Activated naive CD4-positive, alpha-beta T cell treated with anti-CD3 and anti-CD28 coated beads, Interleukin-2, amount 10 ng/mL, durations not matched to agents 7 days and 5 days (primary cell): ENCODE data around the gene S100P.
"Not testable (repeated sequence)": the region's sequence is repeated elsewhere in the genome, so short reads cannot be mapped to it uniquely, and the experiment has no call there.

Source experiments
- CTCF ChIA-PET: fragments of 350-600 bp; sonication (Branson Sonifier 250); formaldehyde crosslinking; loops from one replicate; lab custom pipeline; 2021; ENCODE audit warnings: antibody characterized with exemption; lab: Charles Lee
- DNase-seq: peaks from one replicate; pipeline ENCODE4 v3.0.0-alpha.2; 2020
- H3K27ac Mint-ChIP-seq: one replicate; pipeline ENCODE4 v1.8.0; 2021; ENCODE audit warnings: mild to moderate bottlenecking, moderate library complexity, mixed read lengths
- H3K27me3 Mint-ChIP-seq: one replicate; pipeline ENCODE4 v1.8.0; 2021; ENCODE audit warnings: mild to moderate bottlenecking, mixed read lengths
- H3K36me3 Mint-ChIP-seq: one replicate; pipeline ENCODE4 v1.8.0; 2021; ENCODE audit warnings: mixed read lengths
- H3K4me1 Mint-ChIP-seq: one replicate; pipeline ENCODE4 v1.8.0; 2021; ENCODE audit warnings: mixed read lengths
- H3K4me3 Mint-ChIP-seq: one replicate; pipeline ENCODE4 v1.8.0; 2021; ENCODE audit warnings: mild to moderate bottlenecking, moderate library complexity, mixed read lengths
- H3K9me3 Mint-ChIP-seq: one replicate; pipeline ENCODE4 v1.8.0; 2021; ENCODE audit warnings: mixed read lengths

Gene S100P

DNA sequence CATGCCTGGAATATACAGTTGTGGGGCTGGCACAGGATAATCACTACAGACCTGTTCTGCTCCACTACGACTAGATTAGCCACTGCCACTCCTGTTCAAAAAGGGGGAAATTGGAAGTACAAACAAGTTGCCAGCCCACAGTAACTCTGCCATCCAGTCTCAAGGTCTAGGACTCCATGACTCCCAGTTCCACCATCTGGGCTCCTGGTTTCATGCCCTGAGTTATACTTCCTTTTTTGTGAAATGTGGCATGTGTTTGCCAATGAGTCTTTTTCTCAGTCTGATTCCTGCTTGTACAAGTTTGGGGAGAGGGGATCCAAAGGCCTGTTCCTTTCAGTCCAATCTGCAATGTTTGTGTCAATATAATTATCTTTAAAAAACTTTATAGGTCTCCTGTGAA, 21.3 kb downstream of the S100P start:
- peaks cover 39% of the 10 kb centered on the region for H3K4me1 Mint-ChIP-seq
- no peak overlapping the region for H3K27ac Mint-ChIP-seq
- no peak for DNase-seq
- peaks cover 5% of the 10 kb centered on the region for H3K9me3 Mint-ChIP-seq
- peaks cover 17% of the 10 kb centered on the region for H3K36me3 Mint-ChIP-seq
- CTCF ChIA-PET, result interaction anchor here (1.0 to 5.8 kb wide), 2 partner anchors 40 to 158 kb away, joined by 3 to 75 read pairs; a partner anchor contains a TSS
- H3K27me3 Mint-ChIP-seq, result peaks cover 8% of the 10 kb centered on the region
- peak overlapping the region; percentile 37 for H3K4me3 Mint-ChIP-seq

DNA sequence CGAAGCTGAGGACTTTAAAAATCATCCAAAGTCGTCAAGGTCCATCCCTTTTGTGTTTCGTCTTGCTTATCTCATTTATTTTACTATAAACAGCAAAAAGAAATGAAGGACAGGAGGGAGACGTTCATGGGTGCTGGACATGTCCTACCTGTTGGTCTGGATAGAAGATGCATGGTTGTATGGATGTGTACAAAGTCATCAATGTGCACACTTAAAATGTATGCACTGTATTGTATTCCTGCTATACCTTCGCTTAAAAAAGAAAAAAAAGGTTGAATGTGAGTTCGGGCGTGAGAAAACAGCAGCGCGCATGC, 22.0 kb downstream of the S100P start:
- CTCF ChIA-PET, result interaction anchor here (1.3 to 6.6 kb wide), 4 partner anchors 14 to 193 kb away, joined by 3 to 159 read pairs (median 46); a partner anchor contains a TSS
- peaks cover 37% of the 10 kb centered on the region for H3K4me1 Mint-ChIP-seq
- DNase-seq, result no peak

DNA sequence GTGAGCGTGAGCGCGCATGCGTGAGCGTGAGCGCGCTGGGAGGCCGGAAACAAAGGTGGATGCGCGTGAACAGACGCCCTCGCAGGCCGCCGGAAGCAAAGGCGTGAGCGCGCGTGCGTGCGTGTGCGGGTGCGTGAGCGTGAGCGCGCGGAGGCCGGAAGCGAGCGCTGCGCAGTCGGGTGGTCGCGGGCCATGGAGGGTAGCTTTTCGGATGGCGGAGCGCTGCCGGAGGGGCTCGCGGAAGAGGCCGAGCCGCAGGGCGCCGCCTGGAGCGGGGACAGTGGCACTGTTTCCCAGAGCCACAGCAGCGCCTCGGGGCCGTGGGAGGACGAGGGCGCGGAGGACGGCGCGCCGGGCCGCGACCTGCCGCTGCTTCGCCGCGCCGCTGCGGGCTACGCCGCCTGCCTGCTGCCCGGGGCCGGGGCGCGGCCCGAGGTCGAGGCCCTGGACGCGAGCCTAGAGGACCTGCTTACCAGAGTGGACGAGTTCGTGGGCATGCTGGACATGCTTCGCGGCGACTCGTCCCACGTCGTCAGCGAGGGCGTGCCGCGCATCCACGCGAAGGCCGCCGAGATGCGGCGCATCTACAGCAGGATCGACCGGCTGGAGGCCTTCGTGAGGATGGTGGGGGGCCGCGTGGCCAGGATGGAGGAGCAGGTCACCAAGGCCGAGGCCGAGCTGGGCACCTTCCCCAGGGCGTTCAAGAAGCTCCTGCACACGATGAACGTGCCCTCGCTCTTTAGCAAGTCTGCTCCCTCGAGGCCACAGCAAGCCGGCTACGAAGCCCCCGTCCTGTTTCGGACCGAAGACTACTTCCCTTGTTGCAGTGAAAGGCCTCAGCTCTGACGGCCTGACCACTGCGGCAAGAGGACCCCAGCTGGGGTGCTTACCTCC, 22.6 kb downstream of the S100P start, which contains the start of gene BLOC1S4:
Gene BLOC1S4, plus strand, starts transcription at position 157 of the 894 bp plus-strand sequence. Its CDS starts 36 bp downstream, at position 193.
- H3K4me1 Mint-ChIP-seq, result peaks cover 34% of the 10 kb centered on the region
- peaks cover 15% of the 10 kb centered on the region for H3K27me3 Mint-ChIP-seq
- peaks cover 14% of the 10 kb centered on the region for H3K36me3 Mint-ChIP-seq
- DNase-seq, result peak; percentile 89
- CTCF ChIA-PET, result interaction anchor here (1.0 to 6.6 kb wide), 11 partner anchors 8 to 385 kb away, joined by 3 to 159 read pairs (median 6); a partner anchor contains a TSS
- peaks cover 4% of the 10 kb centered on the region for H3K9me3 Mint-ChIP-seq
- peak within 1 kb of the TSS; percentile 96 for H3K27ac Mint-ChIP-seq
- H3K4me3 Mint-ChIP-seq, result peak within 1 kb of the TSS; percentile 89

More for the DNA sequence above, 22.0 kb downstream of the S100P start:
- Mint-ChIP-seq H3K27me3 (peaks cover 11% of the 10 kb centered on the region), H3K9me3 (peaks cover 5% of the 10 kb centered on the region), H3K4me3 (peak overlapping the region; percentile 89), H3K27ac (peak overlapping the region; percentile 96), H3K36me3 (peaks cover 16% of the 10 kb centered on the region)

DNA sequence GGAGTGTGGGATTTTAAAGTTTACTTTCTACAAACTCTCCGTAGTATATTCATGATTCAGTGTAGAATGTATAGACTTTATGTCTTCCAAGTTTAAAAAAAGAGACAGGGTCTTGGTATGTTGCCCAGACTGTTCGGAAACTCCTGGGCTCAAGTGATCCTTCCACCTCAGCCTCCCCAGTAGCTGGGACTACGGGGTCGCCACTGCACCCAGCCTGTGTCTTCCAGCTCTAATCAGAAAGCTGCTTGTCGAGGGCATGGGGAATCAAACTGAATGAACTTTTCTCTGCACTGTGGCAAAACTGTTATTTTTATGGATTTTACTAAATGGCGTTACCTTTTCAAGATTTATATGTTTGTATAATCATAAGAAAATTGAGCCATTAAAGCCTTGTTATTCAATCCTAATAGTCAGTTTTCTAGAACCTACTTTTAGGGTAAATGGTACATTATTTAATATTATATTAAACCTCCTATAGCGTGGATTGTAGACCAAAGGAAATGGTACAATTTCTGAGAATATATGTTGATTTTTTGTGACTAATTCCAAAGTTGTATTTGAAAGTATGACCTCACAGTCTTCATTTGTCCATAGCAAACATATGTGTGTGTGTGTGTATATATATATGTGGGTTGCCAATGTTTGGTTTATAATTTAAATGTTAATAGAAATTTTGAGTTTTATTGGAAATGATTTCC, 23.4 kb downstream of the S100P start:
- peaks cover 14% of the 10 kb centered on the region for H3K36me3 Mint-ChIP-seq
- CTCF ChIA-PET, result interaction anchor here (0.7 to 6.6 kb wide), 13 partner anchors 9 to 384 kb away, joined by 3 to 159 read pairs (median 5); a partner anchor contains a TSS
- H3K4me1 Mint-ChIP-seq, result peaks cover 35% of the 10 kb centered on the region
- H3K27ac Mint-ChIP-seq, result peak overlapping the region; percentile 89
- peak overlapping the region; percentile 89 for H3K4me3 Mint-ChIP-seq
- H3K27me3 Mint-ChIP-seq, result peaks cover 13% of the 10 kb centered on the region
- H3K9me3 Mint-ChIP-seq, result peaks cover 4% of the 10 kb centered on the region
- DNase-seq, result no peak

DNA sequence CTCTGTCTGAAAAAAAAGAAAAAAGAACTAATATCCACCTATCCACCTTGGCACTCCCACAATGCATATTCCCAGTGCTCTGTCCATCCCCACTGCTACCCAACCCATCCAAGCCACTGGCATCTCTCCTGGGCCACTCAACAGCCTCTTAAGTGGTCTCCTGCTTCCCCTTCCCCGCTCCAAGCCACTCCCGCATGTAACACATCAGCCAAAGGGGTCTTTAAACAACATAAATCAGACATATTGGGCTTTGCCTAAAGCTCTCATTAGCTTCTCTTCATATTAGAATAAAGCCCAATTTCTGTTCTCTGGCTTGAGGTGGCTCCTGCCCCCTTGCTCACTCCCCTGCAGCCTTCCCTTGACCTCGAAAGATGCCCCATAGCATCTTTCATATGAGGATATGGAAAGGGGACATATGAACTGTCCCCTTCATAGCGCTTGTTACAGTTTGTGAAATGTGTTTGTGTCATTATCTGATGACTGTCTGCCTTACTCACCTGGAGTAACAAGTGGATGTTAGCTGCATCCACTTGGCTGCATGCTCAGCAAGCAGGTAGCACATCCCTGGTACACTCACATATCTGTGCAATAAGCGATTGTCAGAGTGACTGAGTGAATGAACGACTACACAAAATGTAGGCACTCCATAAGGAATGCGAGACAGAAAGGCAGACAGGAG, 25.4 kb downstream of the S100P start:
- CTCF ChIA-PET, result interaction anchor here (0.8 to 6.6 kb wide), 14 partner anchors 16 to 382 kb away, joined by 3 to 159 read pairs (median 8); partner anchors contain the start of gene GRPEL1
- Mint-ChIP-seq H3K4me1 (peaks cover 35% of the 10 kb centered on the region), H3K27ac (no peak overlapping the region), H3K27me3 (peaks cover 7% of the 10 kb centered on the region), H3K4me3 (no peak overlapping the region), H3K36me3 (peaks cover 9% of the 10 kb centered on the region), H3K9me3 (no peaks in the 10 kb centered on the region)
- no peak for DNase-seq

DNA sequence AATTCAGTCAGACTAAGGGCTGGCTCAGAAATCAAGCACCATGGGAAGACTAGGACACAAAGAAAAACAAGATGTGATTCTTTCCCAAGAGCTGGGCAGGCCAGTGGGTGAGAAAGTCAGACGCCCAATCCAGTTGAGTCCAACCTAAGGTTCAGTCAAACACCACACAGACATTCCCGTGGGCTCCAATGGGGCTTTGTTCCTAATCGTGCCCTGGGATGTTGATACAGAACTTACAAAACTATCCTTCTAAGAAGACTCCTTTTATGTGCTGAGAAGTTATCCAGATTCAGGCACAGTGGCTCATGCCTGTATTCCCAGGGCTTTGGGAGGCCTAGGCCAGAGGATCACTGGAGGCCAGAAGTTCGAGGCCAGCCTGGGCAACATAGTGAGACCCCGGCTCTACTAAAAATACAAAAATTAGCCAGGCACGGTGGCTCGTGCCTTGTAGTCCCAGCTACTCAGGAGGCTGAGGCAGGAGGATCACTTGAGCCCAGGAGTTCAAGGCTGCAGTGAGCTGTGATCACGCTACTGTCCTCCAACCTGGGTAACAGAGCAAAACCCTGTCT, 26.0 kb downstream of the S100P start:
- H3K27me3 Mint-ChIP-seq, result peaks cover 7% of the 10 kb centered on the region
- H3K36me3 Mint-ChIP-seq, result peaks cover 9% of the 10 kb centered on the region
- DNase-seq, result no peak
- no peak overlapping the region for H3K27ac Mint-ChIP-seq
- CTCF ChIA-PET, result interaction anchor here (0.9 to 6.6 kb wide), 19 partner anchors 10 to 363 kb away, joined by 3 to 159 read pairs (median 5); partner anchors contain the start of gene GRPEL1
- no peaks in the 10 kb centered on the region for H3K9me3 Mint-ChIP-seq
- H3K4me3 Mint-ChIP-seq, result no peak overlapping the region
- H3K4me1 Mint-ChIP-seq, result peaks cover 35% of the 10 kb centered on the region

- peak; percentile 87 for DNase-seq
- CTCF ChIA-PET, result interaction anchor here (0.8 to 6.6 kb wide), 22 partner anchors 10 to 362 kb away, joined by 3 to 159 read pairs (median 4); partner anchors contain the start of gene GRPEL1
- Mint-ChIP-seq H3K4me3 (no peak overlapping the region), H3K4me1 (peaks cover 31% of the 10 kb centered on the region), H3K27ac (no peak overlapping the region), H3K9me3 (no peaks in the 10 kb centered on the region), H3K27me3 (peaks cover 7% of the 10 kb centered on the region), H3K36me3 (peaks cover 9% of the 10 kb centered on the region)
Observed at GRCh38 chr4:6720202-6720699, 26.6 kb downstream of the S100P start.

GRCh38 chr4:6721121-6721520, 27.4 kb downstream of the S100P start:
- Mint-ChIP-seq H3K4me1 (peaks cover 25% of the 10 kb centered on the region), H3K9me3 (no peaks in the 10 kb centered on the region), H3K27ac (no peak overlapping the region), H3K4me3 (no peak overlapping the region), H3K27me3 (peaks cover 7% of the 10 kb centered on the region), H3K36me3 (peaks cover 9% of the 10 kb centered on the region)
- CTCF ChIA-PET, result interaction anchor here (0.8 to 6.6 kb wide), 7 partner anchors 9 to 361 kb away, joined by 3 to 159 read pairs (median 5); no protein-coding TSS in a partner anchor
- no peak for DNase-seq

GRCh38 chr4:6722891-6723290, 29.2 kb downstream of the S100P start:
- peaks cover 25% of the 10 kb centered on the region for H3K4me1 Mint-ChIP-seq
- no peaks in the 10 kb centered on the region for H3K9me3 Mint-ChIP-seq
- peaks cover 7% of the 10 kb centered on the region for H3K27me3 Mint-ChIP-seq
- no peak overlapping the region for H3K27ac Mint-ChIP-seq
- CTCF ChIA-PET, result interaction anchor here (1.1 kb wide), 1 partner anchor 21 kb away, joined by 3 read pairs; no protein-coding TSS in a partner anchor
- no peak overlapping the region for H3K4me3 Mint-ChIP-seq
- H3K36me3 Mint-ChIP-seq, result peaks cover 9% of the 10 kb centered on the region
- DNase-seq, result no peak

GRCh38 chr4:6723851-6724250, 30.2 kb downstream of the S100P start:
- no peak overlapping the region for H3K4me3 Mint-ChIP-seq
- no peak overlapping the region for H3K27ac Mint-ChIP-seq
- H3K27me3 Mint-ChIP-seq, result peaks cover 7% of the 10 kb centered on the region
- H3K36me3 Mint-ChIP-seq, result peaks cover 3% of the 10 kb centered on the region
- no peak for DNase-seq
- no peaks in the 10 kb centered on the region for H3K9me3 Mint-ChIP-seq
- CTCF ChIA-PET, result interaction anchor here (1.0 to 1.3 kb wide), 3 partner anchors 60 to 347 kb away, joined by 3 to 6 read pairs (median 3); no protein-coding TSS in a partner anchor
- H3K4me1 Mint-ChIP-seq, result peaks cover 27% of the 10 kb centered on the region

GRCh38 chr4:6724421-6725111, 30.9 kb downstream of the S100P start:
- Mint-ChIP-seq H3K27me3 (peaks cover 7% of the 10 kb centered on the region), H3K4me3 (no peak overlapping the region), H3K9me3 (no peaks in the 10 kb centered on the region), H3K27ac (no peak overlapping the region), H3K4me1 (peaks cover 19% of the 10 kb centered on the region), H3K36me3 (no peaks in the 10 kb centered on the region)
- CTCF ChIA-PET, result interaction anchor here (1.0 to 1.3 kb wide), 3 partner anchors 60 to 347 kb away, joined by 3 to 6 read pairs (median 3); no protein-coding TSS in a partner anchor
- no peak for DNase-seq

DNA sequence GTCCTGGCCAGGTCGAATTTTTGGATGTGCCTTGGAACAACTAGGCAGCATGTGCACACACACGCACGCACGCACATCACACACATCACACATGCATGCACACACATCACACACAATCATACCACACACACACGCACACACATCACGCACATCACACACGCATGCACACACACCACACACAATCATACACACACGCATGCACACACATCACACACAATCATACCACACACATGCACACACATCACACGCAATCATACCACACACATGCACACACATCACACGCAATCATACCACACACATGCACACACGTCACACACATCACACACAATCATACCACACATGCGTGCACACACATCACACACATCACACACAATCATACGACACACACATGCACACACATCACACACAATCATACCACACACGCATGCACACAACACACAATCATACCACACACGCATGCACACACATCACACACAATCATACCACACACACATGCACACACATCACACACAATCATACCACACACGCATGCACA, 31.8 kb downstream of the S100P start:
- not testable (repeated sequence) for H3K9me3 Mint-ChIP-seq, H3K36me3 Mint-ChIP-seq, H3K27ac Mint-ChIP-seq, DNase-seq, H3K27me3 Mint-ChIP-seq, H3K4me3 Mint-ChIP-seq
- CTCF ChIA-PET, result interaction anchor here (1.3 kb wide), 1 partner anchor 59 kb away, joined by 3 read pairs; no protein-coding TSS in a partner anchor
- peaks cover 15% of the 10 kb centered on the region for H3K4me1 Mint-ChIP-seq
